Endometrial microvascular endothelial cells (primary cell): ENCODE results near the gene SLC26A8. TPM values are rescaled to one million over a fixed set of nuclear protein-coding genes. Genes with fewer than 3 reads are reported as not detected.

Source experiments
- in situ Hi-C: cut with HindIII; loops from 2 replicates; pipeline ENCODE4 v1.10.0; 2017; ENCODE audit warnings: low sequenced_read_pairs, low pct_unique_long_range_greater_than_20kb; ENCODE audit errors: inconsistent ontology term
- total RNA-seq: library from RNA; depleted of rRNA; stranded (reverse); fragments of >200 nt; gene quantifications from one replicate; pipeline ENCODE4 v1.2.3, GENCODE V29; 2015; ENCODE audit errors: inconsistent ontology term

The SLC26A8 gene
- total RNA-seq, 1 donor from 2014 or later, result not detected

GRCh38 chr6:35900448-35900847, 124.0 kb downstream of the SLC26A8 start:
- in situ Hi-C loops, result no loop called here

GRCh38 chr6:35898003-35898402, 126.4 kb downstream of the SLC26A8 start:
- in situ Hi-C loops, result no loop called here

- in situ Hi-C loops, result no loop called here
Measured at GRCh38 chr6:35897486-35897885, 127.0 kb downstream of the SLC26A8 start.

- in situ Hi-C loops, result no loop called here
Measured at GRCh38 chr6:35897036-35897435, 127.4 kb downstream of the SLC26A8 start.

GRCh38 chr6:35896228-35896627, 128.2 kb downstream of the SLC26A8 start:
- in situ Hi-C loops, result no loop called here

- in situ Hi-C loops, result no loop called here
Measured at GRCh38 chr6:35895560-35895959, 128.9 kb downstream of the SLC26A8 start.

- in situ Hi-C loops, result no loop called here
Measured at GRCh38 chr6:35894776-35895175, 129.7 kb downstream of the SLC26A8 start.

Other genes starting within 250 kb of the SLC26A8 start
- not detected for gene CLPSL2, start 248.0 kb downstream of the SLC26A8 start, total RNA-seq
- gene CLPSL1, start 243.6 kb downstream of the SLC26A8 start, total RNA-seq, result not detected
- gene CLPS, start 227.3 kb downstream of the SLC26A8 start, total RNA-seq, result not detected
- not detected for gene LHFPL5, start 219.3 kb downstream of the SLC26A8 start, total RNA-seq
- gene SRPK1, start 103.5 kb downstream of the SLC26A8 start, total RNA-seq, result 91.6 TPM
- gene MAPK14, start 3.2 kb upstream of the SLC26A8 start, total RNA-seq, result 51.5 TPM
- 9.3 TPM for gene MAPK13, start 105.9 kb upstream of the SLC26A8 start, total RNA-seq
- 10.9 TPM for gene BRPF3, start 172.1 kb upstream of the SLC26A8 start, total RNA-seq
- gene PNPLA1, start 245.4 kb upstream of the SLC26A8 start, total RNA-seq, result not detected